Activated naive CD4-positive, alpha-beta T cell treated with anti-CD3 and anti-CD28 coated beads, Interleukin-2, amount 10 ng/mL, durations not matched to agents 7 days and 5 days (primary cell): ENCODE measurements around the gene RAD21L1.
"Not testable (repeated sequence)": the region's sequence is repeated elsewhere in the genome, so short reads cannot be mapped to it uniquely, and the experiment has no call there.

ENCODE experiments used
- CTCF ChIA-PET: fragments of 350-600 bp; sonication (Branson Sonifier 250); formaldehyde crosslinking; loops from one replicate; lab custom pipeline; 2021; ENCODE audit warnings: antibody characterized with exemption; lab: Charles Lee
- DNase-seq: peaks from one replicate; pipeline ENCODE4 v3.0.0-alpha.2; 2020
- H3K27ac Mint-ChIP-seq: one replicate; pipeline ENCODE4 v1.8.0; 2021; ENCODE audit warnings: mild to moderate bottlenecking, moderate library complexity, mixed read lengths
- H3K27me3 Mint-ChIP-seq: one replicate; pipeline ENCODE4 v1.8.0; 2021; ENCODE audit warnings: mild to moderate bottlenecking, mixed read lengths
- H3K36me3 Mint-ChIP-seq: one replicate; pipeline ENCODE4 v1.8.0; 2021; ENCODE audit warnings: mixed read lengths
- H3K4me1 Mint-ChIP-seq: one replicate; pipeline ENCODE4 v1.8.0; 2021; ENCODE audit warnings: mixed read lengths
- H3K4me3 Mint-ChIP-seq: one replicate; pipeline ENCODE4 v1.8.0; 2021; ENCODE audit warnings: mild to moderate bottlenecking, moderate library complexity, mixed read lengths
- H3K9me3 Mint-ChIP-seq: one replicate; pipeline ENCODE4 v1.8.0; 2021; ENCODE audit warnings: mixed read lengths

RAD21L1 gene

DNA sequence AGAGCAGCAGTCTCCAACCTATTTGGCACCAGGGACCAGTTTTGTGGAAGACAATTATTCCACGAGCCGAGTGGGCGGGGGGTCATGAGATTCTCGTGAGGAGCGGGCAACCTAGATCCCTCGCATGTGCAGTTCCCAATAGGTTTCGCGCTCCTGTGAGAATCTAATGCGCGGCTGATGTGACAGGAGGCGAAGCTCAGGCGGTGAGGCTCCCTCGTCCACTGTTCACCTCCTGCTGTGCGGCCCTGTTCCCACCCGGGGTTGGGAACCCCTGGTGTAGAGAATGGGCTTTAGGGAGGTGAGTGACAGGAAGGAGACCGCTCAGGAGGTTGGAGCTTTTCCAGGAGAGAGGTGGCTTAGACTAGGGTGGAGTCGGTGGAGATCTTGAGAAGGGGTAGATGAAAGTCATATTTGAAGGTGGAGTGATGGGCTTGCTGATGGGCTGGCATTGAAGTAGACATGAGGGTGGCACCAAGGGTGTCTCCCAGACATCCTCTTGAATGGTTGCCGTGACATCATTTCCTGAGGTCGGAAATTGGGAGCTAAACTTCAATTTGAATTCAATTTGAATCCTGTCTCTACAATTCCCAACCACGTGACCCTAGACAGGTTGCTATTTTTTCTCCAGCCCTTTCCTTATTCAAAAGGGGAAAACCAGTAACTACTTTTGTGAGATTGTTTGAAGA lies 1.5 kb upstream of the RAD21L1 start:
- CTCF ChIA-PET = no interaction called here
- Mint-ChIP-seq H3K27me3 (peaks cover 62% of the 10 kb centered on the region), H3K4me3 (peak overlapping the region; percentile 1), H3K27ac (no peak overlapping the region), H3K36me3 (no peaks in the 10 kb centered on the region), H3K4me1 (peaks cover 19% of the 10 kb centered on the region), H3K9me3 (peaks cover 2% of the 10 kb centered on the region)
- no peak for DNase-seq

DNA sequence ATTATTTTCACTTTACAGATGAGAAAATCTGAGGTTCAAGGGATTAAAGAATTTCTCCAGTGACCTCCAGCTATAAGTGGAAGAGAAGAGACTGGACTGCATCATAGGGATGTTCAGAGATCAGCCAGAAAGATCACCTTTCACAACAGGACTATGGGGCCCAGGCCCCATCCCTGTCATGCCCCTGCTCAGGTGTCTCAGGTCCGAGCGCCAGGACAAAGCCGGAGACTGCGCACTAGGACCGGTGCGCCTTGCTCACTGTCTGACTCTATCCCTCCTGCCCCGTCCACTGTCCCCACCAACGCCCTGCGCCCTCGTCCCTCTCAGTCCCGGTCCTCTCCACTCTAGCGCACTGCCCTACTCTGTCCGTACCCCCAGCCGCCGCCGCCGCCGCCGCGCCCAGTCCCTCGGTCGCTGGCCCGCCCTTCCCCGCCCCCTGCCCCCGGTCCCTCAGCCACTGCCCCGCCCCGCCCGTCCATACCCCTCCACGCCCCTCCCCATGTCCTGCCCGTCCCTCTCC lies 521 bp upstream of the RAD21L1 start:
- Mint-ChIP-seq H3K36me3 (no peaks in the 10 kb centered on the region), H3K4me1 (peaks cover 19% of the 10 kb centered on the region), H3K4me3 (peak overlapping the region; percentile 71), H3K27ac (peak overlapping the region; percentile 25), H3K9me3 (peaks cover 2% of the 10 kb centered on the region), H3K27me3 (peaks cover 59% of the 10 kb centered on the region)
- DNase-seq = no peak
- CTCF ChIA-PET = interaction anchor here (1.2 kb wide), 1 partner anchor 12 kb away, joined by 4 read pairs; no protein-coding TSS in a partner anchor

DNA sequence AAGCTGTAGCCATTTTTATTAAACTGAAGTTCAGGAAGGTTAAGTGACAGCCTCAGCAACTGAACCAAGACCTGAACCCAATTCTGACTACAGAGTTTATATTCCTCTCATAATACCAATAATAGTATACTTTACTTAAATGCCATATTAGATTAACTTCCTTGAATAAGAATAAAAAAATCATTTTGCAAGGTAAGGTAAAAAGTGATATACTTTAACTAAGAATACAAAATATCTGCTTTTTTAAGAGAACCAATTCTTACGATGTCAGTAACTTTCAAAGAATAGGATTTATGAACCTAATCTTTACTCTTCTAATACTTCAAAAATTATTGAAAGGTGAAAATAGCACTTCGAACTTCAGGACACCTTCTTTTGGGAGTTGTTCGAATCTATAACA lies 3.7 kb downstream of the RAD21L1 start:
- CTCF ChIA-PET = no interaction called here

DNA sequence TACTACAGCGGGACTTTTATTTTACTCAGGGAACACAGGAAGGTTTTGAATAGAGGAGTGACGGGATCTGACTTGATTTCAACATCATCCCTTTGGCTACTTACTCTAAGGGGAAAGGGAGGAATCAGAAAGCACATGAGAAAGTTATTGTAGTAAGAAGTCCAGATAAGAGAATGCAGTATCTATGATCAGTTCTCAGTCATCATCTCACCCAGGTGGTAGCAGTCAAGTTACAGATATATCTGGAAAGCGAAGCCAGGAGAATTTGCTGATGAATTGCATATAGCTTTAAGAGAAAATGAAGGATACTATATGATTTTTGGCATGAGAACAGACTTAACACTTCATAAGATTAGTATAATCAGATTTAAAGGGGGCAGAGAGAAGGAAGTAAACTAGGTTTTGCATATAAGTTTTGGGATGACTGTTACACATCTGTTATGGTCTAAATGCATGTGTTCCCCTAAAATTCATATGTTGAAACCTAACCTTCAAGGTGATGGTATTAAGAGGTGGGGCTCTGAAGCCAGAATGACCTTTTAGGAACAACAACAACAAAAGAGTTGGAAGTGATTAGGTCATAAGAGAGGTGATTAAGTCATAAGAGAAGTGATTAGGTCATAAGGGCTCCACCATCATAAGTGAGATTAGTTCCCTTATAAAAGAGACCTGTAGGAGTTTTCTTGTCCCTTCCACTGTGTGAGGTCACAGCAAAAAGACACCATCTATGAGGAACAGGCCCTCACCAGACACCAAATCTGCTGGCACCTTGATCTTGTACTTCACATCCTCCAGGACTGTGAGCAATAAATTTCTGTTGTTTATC lies 6.7 kb downstream of the RAD21L1 start:
- Mint-ChIP-seq H3K27ac (no peak overlapping the region), H3K36me3 (no peaks in the 10 kb centered on the region), H3K9me3 (no peaks in the 10 kb centered on the region), H3K4me1 (peaks cover 11% of the 10 kb centered on the region), H3K27me3 (peaks cover 6% of the 10 kb centered on the region), H3K4me3 (no peak overlapping the region)
- DNase-seq = no peak
- CTCF ChIA-PET = no interaction called here

More for the DNA sequence above, 3.7 kb downstream of the RAD21L1 start:
- H3K27me3 Mint-ChIP-seq = peaks cover 29% of the 10 kb centered on the region
- no peaks in the 10 kb centered on the region for H3K36me3 Mint-ChIP-seq
- no peak for DNase-seq
- no peak overlapping the region for H3K27ac Mint-ChIP-seq
- H3K9me3 Mint-ChIP-seq = no peaks in the 10 kb centered on the region
- H3K4me1 Mint-ChIP-seq = peaks cover 20% of the 10 kb centered on the region
- no peak overlapping the region for H3K4me3 Mint-ChIP-seq

DNA sequence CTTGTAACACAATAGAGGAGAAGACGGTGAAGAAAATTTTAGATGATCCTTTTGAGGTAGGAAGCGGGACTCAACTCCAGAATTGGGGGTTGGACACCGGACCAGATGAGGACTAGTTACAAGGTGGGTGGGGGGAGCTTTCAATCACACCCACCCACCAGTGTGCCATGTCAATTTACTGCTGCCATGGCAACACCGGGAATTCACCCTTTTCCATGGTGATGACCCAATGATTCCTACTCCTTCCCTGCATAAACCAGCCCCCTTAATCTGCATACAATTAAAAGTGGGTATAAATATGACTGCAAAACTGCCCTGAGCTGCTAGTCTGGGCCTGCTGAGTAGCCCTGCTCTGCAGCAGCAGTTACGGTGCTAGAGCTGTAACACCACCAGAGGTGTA lies 14.7 kb downstream of the RAD21L1 start:
- Mint-ChIP-seq H3K9me3 (no peaks in the 10 kb centered on the region), H3K4me3 (no peak overlapping the region), H3K4me1 (peaks cover 5% of the 10 kb centered on the region), H3K27ac (no peak overlapping the region), H3K27me3 (peaks cover 12% of the 10 kb centered on the region), H3K36me3 (no peaks in the 10 kb centered on the region)
- DNase-seq = no peak
- CTCF ChIA-PET = interaction anchor here (1.0 kb wide), 1 partner anchor 31 kb away, joined by 3 read pairs; no protein-coding TSS in a partner anchor

DNA sequence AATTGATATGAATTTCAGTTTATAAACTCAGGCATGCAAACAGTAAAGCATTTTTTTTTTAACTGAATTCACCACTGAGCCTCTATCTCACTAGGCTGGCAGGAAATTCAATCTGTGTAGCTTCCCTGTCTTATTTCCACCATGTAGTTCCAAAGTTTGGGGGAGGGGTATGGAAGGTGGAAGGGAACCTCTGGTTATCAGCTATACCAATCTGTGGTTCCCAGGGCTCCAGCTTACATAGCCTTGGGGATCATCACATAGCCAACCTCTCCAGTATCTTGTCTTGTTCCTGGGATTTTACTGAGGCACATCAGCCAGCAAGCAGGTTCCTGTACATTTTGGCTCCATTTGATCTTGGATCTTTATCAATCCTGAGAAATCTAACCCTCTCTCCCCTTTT lies 15.6 kb downstream of the RAD21L1 start:
- DNase-seq = no peak
- CTCF ChIA-PET = interaction anchor here (1.0 to 1.5 kb wide), 2 partner anchors 13 to 32 kb away, joined by 3 read pairs; no protein-coding TSS in a partner anchor
- Mint-ChIP-seq H3K27me3 (peaks cover 14% of the 10 kb centered on the region), H3K9me3 (no peaks in the 10 kb centered on the region), H3K4me1 (peaks cover 5% of the 10 kb centered on the region), H3K4me3 (no peak overlapping the region), H3K27ac (no peak overlapping the region), H3K36me3 (no peaks in the 10 kb centered on the region)

DNA sequence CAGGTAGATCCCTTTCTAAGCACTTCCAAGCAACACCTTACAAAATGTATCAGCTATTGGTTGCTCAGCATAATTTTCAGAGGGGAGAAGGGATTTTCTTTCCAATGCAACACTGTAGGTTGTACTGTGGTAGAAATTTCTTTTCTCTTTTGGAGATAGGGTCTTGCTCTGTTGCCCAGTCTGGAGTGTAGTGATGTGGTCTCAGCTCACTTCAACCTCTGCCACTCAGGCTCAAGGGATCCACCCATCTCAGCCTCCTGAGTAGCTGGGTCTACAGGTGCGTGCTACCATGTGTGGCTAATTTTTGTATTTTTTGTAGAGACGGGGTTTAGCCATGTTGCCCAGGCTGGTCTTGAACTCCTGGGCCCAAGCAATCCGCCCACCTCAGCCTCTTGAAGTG lies 16.3 kb downstream of the RAD21L1 start:
- Mint-ChIP-seq H3K27me3 (peaks cover 14% of the 10 kb centered on the region), H3K4me3 (no peak overlapping the region), H3K4me1 (peaks cover 5% of the 10 kb centered on the region), H3K36me3 (no peaks in the 10 kb centered on the region), H3K9me3 (no peaks in the 10 kb centered on the region), H3K27ac (no peak overlapping the region)
- CTCF ChIA-PET = interaction anchor here (1.0 to 1.5 kb wide), 2 partner anchors 13 to 225 kb away, joined by 3 read pairs; partner anchors contain the start of gene NSFL1C
- no peak for DNase-seq

DNA sequence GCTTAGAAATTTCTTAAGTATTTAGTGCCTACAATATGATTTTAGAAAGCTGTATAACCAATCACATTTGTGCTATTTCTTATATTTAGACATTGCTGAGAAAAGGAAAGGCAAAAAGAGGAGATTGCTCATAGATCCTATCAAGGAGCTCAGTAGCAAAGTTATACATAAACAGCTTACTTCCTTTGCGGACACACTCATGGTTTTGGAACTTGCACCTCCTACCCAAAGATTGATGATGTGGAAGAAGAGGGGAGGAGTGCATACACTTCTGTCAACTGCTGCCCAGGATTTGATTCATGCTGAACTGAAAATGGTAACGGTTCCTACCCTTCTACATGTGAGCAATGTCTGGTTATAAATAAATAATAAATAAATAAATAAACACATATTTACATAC lies 16.7 kb downstream of the RAD21L1 start:
- Mint-ChIP-seq H3K4me1 (peaks cover 5% of the 10 kb centered on the region), H3K36me3 (no peaks in the 10 kb centered on the region), H3K27me3 (peaks cover 14% of the 10 kb centered on the region), H3K4me3 (no peak overlapping the region), H3K27ac (no peak overlapping the region), H3K9me3 (no peaks in the 10 kb centered on the region)
- CTCF ChIA-PET = interaction anchor here (1.0 to 1.5 kb wide), 2 partner anchors 12 to 225 kb away, joined by 3 read pairs; partner anchors contain the start of gene NSFL1C
- DNase-seq = no peak

DNA sequence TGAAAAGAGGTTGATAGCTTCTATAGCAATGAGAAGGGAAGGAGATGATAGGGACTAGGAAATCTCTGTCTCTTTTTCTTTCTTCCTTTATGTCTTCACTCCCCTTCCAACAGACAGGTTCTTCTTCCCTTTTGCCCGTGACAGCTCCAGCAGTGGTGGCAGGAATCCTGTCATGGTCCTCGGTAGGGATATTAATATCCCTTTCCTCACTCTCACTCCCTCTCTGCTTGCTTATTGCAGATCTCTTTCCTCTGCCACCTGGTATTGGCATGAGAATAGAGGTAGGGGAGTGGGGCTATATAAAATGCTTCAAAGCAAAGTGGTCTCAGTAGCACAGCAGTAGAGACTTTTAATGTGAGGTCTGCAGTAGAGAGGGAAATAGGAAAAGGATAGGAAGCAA lies 19.7 kb downstream of the RAD21L1 start:
- no peaks in the 10 kb centered on the region for H3K36me3 Mint-ChIP-seq
- H3K27me3 Mint-ChIP-seq = peaks cover 14% of the 10 kb centered on the region
- CTCF ChIA-PET = no interaction called here
- no peak overlapping the region for H3K4me3 Mint-ChIP-seq
- peaks cover 1% of the 10 kb centered on the region for H3K9me3 Mint-ChIP-seq
- peaks cover 5% of the 10 kb centered on the region for H3K4me1 Mint-ChIP-seq
- DNase-seq = no peak
- H3K27ac Mint-ChIP-seq = no peak overlapping the region

DNA sequence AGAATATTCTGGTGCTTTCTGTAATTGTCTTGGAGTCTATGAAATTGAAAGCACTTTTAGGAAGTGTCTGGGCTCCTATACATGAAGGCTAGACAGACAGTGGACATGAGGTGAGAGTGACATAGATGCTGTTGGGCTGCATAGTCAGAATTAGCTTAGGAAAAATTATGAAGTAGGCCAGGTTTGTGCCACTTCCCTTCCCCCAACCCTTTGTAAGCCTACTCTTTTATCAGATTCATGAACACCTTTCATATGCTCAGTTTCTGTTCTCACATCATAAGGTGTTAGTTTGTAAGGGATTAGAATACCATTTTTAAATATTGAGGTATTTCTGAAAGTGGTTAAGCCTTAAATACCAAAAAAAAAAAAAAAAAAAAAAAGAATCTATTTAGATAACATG lies 21.8 kb downstream of the RAD21L1 start:
- CTCF ChIA-PET = no interaction called here
- H3K27me3 Mint-ChIP-seq = peaks cover 18% of the 10 kb centered on the region
- peaks cover 7% of the 10 kb centered on the region for H3K4me1 Mint-ChIP-seq
- no peak for DNase-seq
- H3K27ac Mint-ChIP-seq = no peak overlapping the region
- H3K36me3 Mint-ChIP-seq = no peaks in the 10 kb centered on the region
- H3K4me3 Mint-ChIP-seq = no peak overlapping the region
- H3K9me3 Mint-ChIP-seq = peaks cover 1% of the 10 kb centered on the region

DNA sequence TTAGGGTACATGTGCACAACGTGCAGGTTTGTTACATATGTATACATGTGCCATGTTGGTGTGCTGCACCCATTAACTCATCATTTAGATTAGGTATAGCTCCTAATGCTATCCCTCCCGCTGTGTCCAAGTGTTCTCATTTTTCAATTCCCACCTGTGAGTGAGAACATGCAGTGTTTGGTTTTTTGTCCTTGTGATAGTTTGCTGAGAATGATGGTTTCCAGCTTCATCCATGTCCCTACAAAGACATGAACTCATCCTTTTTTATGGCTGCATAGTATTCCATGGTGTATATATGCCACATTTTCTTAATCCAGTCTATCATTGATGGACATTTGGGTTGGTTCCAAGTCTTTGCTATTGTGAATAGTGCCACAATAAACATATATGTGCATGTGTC lies 24.4 kb downstream of the RAD21L1 start:
- not testable (repeated sequence) for H3K4me3 Mint-ChIP-seq

DNA sequence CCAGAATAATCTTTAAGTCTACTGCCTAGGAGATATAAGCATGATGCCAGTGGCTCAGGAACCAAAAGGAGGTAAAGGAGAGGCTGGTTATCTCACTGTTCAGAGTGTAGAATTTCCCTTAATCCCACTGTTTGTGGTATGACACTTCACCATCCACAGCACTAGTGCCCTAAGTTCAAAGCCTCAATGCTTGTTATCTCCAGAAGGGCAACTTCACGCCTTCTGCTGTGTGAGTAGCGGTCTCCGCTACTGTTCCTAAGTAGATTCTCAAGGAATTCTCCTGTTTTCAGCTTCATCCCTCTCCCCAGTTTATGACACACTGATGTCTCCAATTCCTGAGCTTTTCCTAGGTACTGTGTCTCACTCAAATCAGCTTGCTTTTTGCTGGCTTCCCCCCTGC lies 26.6 kb downstream of the RAD21L1 start:
- peaks cover 6% of the 10 kb centered on the region for H3K4me1 Mint-ChIP-seq
- H3K36me3 Mint-ChIP-seq = no peaks in the 10 kb centered on the region
- CTCF ChIA-PET = no interaction called here
- no peak overlapping the region for H3K4me3 Mint-ChIP-seq
- peaks cover 9% of the 10 kb centered on the region for H3K27me3 Mint-ChIP-seq
- H3K9me3 Mint-ChIP-seq = peaks cover 1% of the 10 kb centered on the region
- no peak for DNase-seq
- H3K27ac Mint-ChIP-seq = no peak overlapping the region

More for the DNA sequence above, 24.4 kb downstream of the RAD21L1 start:
- DNase-seq, H3K9me3 Mint-ChIP-seq, H3K4me1 Mint-ChIP-seq, H3K36me3 Mint-ChIP-seq, H3K27ac Mint-ChIP-seq, CTCF ChIA-PET: not testable (repeated sequence)
- H3K27me3 Mint-ChIP-seq = peaks cover 14% of the 10 kb centered on the region

DNA sequence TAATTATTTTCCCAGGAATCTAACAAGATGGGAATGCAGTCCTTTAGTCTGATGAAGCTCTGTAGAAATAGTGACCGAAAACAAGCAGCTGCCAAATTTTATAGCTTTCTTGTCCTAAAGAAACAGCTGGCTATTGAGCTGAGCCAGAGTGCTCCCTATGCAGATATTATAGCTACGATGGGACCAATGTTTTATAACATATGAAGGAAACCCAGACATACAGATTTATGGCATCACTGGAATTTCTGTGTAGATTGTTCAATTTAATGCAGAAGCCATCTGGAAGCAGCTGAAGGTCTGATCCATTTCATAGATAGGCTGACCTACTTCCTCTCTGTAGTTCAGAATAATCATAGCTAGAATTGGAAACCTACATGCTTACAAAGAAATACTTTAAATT lies 28.4 kb downstream of the RAD21L1 start:
- no peak overlapping the region for H3K27ac Mint-ChIP-seq
- DNase-seq = no peak
- peaks cover 6% of the 10 kb centered on the region for H3K4me1 Mint-ChIP-seq
- peaks cover 1% of the 10 kb centered on the region for H3K9me3 Mint-ChIP-seq
- no peaks in the 10 kb centered on the region for H3K36me3 Mint-ChIP-seq
- CTCF ChIA-PET = interaction anchor here (0.7 kb wide), 1 partner anchor 12 kb away, joined by 3 read pairs; no protein-coding TSS in a partner anchor
- peaks cover 9% of the 10 kb centered on the region for H3K27me3 Mint-ChIP-seq
- H3K4me3 Mint-ChIP-seq = no peak overlapping the region

DNA sequence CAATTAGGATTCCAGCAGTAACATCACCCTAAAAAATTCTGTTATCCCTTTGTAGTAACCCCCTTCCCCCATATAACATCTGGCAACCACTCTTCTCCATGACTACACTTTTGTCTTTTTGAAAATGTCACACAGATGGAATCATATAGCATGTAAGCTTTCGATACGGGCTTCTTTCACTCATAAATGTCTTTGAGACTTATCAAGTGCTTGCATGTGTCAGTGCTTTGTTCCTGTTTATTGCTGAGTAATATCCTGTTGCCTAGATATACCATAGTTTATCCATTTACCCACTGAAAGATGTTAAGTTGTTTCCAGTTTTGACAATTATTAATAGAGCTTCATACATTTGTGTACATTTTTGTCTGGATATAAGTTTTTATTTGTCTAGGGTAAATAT lies 29.8 kb downstream of the RAD21L1 start:
- Mint-ChIP-seq H3K36me3 (no peaks in the 10 kb centered on the region), H3K4me1 (peaks cover 6% of the 10 kb centered on the region), H3K9me3 (no peaks in the 10 kb centered on the region), H3K27me3 (peaks cover 10% of the 10 kb centered on the region), H3K4me3 (no peak overlapping the region), H3K27ac (no peak overlapping the region)
- no peak for DNase-seq
- CTCF ChIA-PET = no interaction called here
